ENCODE results near the gene IYD.

The IYD gene, protein sequence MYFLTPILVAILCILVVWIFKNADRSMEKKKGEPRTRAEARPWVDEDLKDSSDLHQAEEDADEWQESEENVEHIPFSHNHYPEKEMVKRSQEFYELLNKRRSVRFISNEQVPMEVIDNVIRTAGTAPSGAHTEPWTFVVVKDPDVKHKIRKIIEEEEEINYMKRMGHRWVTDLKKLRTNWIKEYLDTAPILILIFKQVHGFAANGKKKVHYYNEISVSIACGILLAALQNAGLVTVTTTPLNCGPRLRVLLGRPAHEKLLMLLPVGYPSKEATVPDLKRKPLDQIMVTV

DNA sequence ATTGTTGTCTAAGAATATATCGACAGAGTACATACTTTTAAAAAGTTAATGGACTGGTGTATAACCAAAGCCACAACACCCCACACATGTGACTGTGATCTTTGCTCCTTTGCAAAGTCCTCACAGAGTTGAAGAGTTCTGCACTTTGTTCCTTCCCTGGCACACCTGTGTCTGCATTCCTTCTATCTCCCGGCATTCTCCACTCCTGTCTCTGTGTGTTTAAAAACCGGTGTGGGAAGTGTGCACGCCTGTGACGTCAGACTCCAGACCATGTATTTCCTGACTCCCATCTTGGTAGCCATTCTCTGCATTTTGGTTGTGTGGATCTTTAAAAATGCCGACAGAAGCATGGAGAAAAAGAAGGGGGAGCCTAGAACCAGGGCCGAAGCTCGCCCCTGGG is at the start of gene IYD:
Gene IYD (plus strand): TSS at position 251 of the 400 bp plus-strand sequence. CDS start 20 bp downstream, at position 271.
- no peak for DNase-seq (ENCODE audit: extremely low read depth in 1 of 2, low read depth in 1 of 2)

DNA sequence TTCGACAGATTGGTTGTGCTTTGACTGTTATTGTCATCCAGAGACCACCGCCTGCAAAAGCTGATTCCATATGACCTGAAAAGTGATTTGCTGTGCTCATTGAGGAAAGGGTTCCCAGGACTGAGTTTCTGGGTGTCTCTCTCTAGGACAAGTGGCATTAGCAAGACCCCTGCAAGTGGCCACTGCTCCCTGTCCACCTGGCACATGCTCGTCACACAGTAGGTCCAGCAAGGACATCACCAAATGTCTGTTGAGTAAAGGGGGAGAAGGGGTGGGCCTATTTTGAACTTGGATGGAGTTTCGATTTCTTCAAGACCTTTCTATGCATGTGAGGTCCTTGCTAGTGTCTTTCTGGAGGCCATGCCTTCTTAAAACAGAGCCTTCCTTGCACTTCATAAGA is 48.9 kb upstream of the IYD start:
- no peak for DNase-seq (ENCODE audit: extremely low read depth in 1 of 2, low read depth in 1 of 2)

DNA sequence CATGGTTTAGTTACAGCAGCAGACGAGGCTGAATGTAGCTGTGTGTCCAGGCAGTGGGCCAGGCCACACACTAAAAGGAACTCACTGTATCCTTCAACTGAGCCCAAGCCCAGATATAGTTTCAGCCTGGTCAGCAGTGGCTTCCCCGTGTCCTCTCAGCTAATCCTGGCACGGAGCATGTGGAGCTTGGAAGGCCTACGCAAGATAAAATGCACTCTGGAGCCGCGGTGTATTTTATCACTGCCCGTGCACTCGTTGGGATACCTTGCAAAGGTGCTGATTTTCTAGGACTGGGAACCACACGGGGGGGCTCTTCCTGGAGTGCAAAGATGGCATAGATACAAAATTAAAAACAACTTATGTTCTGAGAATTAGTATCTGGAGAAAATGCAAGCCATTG is 48.4 kb upstream of the IYD start:
- no peak for DNase-seq (ENCODE audit: extremely low read depth in 1 of 2, low read depth in 1 of 2)

DNA sequence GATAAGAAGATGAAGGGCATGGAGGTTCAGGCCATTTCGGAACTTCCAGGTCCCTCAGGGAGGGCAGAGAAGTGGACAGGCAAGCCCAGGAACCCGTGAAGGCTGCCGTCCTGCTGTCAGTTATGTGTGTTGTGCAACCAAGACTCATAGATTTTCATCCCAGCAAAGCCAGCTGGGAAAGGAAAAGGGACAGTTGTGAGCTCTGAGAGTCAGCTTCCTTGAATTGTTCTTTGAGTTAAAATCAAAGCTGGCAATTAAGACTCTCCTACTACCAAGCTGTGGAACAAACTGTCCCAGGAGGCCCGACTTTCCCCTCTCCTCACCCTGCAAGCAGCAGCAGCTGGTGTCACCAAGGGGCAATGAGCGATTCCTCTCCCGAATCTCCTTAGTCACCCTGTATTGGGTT is 46.3 kb upstream of the IYD start:
- no peak for DNase-seq (ENCODE audit: extremely low read depth in 1 of 2, low read depth in 1 of 2)

DNA sequence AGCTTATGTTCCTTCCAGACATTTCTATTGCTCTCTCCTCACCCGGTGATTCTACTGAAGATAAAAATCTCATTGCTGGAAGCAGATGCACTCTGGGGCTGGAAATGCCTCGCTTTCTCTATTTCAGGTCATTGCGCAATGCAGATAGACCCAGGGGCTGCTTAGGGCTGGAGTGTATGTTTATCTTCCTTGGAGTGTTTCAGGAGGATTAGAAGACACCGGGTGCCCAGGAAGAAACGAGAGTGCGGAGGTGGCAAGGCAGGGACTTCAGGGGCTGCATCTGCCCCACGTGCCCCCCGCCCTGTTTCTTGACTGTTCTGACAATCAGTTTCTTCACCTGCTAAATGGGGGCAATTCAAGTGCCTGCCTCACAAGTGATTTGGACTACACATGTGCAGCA is 45.6 kb upstream of the IYD start:
- DNase-seq (ENCODE audit: extremely low read depth in 1 of 2, low read depth in 1 of 2) = no peak

DNA sequence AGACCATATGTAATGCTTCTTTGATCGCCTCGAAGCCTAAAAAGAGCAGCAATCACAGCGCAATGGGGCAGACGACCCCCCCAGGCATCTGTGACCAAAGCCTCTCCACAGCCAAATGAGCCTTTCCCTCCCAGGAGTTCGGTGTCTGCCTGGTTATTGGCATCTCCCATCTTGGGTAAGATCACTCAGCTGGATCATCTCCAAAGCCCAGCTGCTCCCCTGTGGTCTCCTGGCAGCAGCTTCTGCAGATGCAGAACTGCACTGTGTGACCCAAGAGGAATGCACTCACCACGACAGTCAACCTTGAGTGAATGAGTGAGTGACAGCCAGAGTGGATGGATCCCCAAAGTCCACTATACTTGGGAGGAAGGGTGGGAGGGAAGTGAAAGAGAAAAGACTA is 44.8 kb upstream of the IYD start:
- no peak for DNase-seq (ENCODE audit: extremely low read depth in 1 of 2, low read depth in 1 of 2)

DNA sequence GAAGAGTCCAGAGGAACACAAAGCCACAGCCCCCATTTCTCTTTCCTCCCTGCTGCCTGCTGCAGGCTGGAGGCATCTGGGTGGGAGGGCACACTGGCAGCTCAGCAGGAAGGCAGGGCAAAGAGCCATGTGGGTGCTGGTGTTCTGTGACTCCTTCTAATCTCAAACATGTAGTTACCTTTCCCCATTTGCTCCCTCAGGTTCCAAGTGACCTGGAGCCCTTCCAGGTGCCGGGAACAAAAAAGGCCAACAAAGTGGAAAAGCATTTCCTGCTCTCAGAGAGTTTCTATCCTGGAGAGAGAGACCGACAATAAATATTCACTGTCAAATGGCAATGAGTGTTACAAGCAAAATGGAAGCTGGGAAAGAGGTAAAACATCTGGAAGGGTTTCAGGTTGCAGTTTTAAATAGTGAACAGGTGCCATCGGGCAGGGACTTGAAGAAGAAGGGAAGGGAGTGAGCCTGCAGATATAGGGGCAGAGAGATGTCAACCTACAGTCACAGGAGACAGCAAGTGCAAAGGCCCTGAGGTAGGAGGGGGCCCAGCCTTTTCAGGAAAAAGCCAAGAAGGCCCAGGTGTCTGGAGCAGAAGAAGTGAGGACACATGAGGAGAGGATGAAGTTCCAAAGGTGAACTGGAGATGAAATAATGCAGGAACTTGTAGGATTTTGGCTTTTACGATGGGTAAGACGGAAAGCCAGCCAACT is 43.6 kb upstream of the IYD start:
- DNase-seq (ENCODE audit: extremely low read depth in 1 of 2, low read depth in 1 of 2) = no peak

DNA sequence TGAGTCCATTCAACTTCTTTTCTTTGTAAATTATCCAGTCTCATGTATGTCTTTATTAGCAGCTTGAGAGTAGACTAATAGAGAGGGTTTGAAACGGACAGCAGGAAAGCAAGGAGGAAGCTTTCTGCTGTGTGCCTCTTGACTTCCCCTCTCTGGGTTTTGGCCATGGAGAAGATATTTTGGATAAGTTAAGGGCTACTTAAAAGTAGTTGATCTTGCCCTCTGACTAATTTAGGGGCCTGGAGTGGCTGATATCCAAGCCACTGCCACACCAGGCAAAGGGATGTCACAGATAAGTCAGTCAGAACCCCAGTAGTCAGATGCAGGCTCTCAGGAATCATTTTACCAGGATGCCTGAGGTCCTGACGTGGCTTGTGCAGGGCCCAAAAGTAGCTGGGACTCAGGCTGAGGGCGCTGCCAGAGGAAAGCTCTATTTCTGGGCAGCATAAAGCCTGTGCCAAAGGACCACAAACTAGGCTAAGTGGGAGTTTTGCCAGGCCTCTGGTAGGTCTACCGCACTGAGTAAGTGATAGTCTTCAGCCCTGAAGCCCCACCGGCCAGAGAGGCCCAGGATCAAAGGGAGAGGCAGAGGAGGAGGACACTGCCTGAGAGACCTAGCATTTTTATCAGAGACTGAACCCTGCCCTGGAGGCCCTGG is 41.6 kb upstream of the IYD start:
- no peak for DNase-seq (ENCODE audit: extremely low read depth in 1 of 2, low read depth in 1 of 2)

DNA sequence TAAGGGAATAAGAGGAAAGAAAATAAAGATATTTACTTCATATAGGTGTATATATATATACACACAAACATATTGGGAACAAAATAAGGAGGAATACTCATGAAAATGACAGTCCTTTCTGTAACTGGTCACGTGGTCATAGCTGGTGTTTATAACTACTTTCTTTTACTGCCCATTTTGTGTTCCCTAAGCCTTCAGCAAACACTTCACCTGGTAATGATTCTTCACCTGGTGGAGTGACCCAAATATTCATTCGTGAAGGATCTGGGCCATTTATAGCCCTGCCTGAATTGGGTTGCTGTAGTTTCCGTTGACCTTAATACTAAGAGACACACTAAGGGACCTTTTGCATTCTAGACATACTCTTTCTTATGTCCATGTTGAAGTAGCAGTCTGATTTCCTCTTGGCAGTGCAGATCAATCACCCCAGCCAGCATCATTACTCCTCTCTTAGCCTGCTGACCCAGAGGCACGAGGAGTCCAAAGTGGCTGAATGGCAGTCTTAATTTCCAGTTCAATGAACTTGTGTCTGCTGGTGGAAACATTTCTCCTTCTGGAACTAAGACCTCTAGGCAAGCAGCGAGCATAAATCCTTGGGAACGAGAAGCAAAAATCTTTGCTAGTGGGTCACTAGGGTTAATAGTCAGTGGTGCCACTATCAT is 39.9 kb upstream of the IYD start:
- no peak for DNase-seq (ENCODE audit: extremely low read depth in 1 of 2, low read depth in 1 of 2)

DNA sequence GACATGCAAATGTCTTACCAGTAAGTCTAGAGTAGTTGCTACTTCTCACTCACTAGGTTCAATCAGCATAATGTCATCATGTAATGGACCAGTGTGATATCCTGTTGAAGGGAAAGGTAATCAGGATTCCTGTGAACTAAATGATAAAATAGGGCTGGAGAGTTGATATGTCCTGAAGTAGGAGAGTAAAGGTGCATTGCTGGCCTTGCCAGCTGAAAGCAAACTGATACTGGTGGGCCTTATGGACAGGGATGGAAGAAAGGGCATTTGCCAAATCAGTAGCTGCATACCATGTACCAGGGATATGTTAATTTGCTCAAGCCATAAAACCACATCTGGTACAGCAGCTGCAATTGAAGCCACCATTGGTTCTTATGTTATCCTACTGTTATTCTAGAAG is 37.5 kb upstream of the IYD start:
- DNase-seq (ENCODE audit: extremely low read depth in 1 of 2, low read depth in 1 of 2) = no peak

DNA sequence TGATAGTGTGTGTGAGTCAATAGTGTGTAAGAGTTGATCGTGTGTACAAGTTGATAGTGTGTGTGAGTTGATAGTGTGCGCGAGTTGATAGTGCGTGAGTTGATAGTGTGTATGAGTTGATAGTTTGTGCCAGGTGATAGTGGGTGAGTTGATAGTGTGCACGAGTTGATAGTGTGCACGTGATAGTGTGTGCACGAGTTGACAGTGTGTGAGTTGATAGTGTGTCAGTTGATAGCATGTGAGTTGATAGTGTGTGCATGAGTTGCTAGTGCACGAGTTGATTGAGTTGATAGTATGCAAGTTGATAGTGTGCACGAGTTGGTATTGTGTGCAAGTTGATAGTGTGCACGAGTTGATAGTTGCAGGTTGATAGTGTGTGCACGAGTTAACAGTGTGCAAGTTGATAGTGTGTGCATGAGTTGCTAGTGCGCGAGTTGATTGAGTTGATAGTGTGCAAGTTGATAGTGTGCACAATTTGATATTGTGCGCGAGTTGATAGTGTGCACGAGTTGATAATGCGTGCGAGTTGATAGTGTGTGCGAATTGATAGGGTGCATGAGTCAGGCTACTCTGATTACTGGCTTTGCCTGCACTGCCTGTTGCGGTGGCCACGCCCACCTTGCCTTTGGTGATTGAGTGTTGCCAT is 35.8 kb upstream of the IYD start:
- DNase-seq (ENCODE audit: extremely low read depth in 1 of 2, low read depth in 1 of 2) = no peak

DNA sequence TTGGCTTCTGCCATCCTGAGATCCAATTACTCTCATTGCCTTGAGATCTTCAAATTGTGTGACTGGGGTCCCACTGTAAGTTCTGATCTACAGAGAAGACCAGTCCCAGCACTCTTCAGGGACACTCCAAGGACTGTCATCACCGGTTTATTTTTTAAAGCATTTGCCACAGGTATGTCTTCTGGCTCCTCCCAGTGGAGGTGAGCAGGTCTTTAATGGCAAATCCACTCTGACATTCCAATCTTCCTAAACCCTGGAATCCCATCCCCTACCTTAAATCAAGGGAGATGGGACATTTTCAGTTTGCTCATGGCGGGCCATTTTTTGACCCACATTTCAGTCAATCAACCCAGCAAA is 35.2 kb upstream of the IYD start:
- DNase-seq (ENCODE audit: extremely low read depth in 1 of 2, low read depth in 1 of 2) = no peak

DNA sequence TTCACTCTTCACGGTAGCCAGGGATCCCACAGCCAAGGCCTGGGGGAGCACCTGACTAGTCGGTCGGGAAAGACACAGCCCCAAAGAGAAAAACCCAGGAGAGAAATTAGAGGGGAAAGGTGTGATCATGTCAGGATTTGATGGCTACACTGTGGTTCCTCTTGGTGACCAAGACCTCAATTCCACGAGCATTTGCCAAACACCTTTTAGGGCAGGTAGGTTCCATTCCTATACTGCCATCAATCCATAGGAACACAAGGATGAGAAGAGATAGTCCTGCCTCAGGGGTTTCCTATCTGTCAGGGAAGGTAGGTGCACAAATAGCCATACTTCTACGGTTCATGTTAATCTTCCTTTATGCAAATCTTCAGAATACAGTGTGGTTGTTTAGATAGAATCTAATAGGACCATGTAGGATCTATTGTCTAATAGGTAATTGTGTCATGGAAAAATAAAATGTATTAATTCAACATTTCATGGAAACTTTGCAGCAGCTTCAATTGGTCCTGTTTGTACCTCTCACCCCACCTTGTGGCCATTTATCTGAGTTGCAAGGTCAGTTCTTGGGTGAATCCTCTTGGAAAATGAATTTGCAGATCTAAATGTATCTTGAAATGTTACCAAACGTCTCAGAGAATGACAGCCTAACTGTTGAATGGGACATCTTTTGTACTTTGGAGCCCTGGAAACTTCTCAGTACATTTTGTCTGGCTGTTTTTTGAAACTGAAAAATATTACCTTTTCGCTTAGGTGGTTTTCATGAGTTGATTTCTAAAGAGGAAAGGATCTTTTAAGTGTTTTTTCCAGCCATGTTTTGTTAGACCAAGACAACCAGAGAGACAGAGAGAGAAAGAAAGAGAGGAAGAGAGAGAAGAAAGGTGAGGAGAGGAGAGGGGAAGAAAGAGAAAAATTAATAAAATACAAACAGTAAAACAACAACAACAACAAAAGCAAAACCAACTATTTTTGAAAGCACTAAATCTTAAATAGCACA is 33.7 kb upstream of the IYD start:
- DNase-seq (ENCODE audit: extremely low read depth in 1 of 2, low read depth in 1 of 2) = peak in 1 of 2 donors; percentile 7

DNA sequence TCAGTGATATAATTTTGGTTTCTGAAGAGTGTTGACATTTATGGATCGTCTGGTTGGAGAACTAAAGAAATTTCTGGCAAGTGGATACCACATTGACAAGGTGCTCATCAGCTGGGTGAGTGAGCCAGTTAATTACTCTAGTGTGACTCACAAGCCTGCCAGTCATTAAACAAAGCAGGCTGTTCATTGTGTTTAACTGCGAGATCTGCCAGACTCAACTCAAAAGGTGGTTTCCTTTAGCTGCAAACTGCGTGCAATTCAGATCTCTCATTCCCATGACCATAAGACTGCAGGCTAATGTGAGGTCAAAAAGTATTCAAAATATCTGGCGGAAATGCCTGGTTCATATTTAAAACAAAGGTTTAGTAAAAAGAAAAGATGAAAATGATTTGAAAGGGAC is 32.5 kb upstream of the IYD start:
- DNase-seq (ENCODE audit: extremely low read depth in 1 of 2, low read depth in 1 of 2) = no peak

DNA sequence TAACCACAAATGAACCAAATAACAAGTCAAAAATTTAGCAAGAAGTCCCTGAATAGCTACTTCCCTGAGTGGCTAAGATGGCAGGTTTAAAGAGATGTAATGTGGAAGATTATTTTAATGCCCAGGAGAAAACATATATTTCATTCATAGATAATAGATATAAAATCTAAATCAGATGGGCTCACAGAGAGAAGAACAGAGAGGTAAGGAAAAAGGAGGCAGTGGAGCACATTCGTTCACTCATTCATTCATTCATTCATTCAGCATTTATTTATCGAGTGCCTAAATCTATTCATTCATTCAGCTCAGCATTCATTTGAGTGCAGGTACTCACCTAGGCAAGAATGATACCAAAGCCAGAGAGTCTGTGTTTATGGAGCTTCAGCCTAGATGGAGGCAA is 32.1 kb upstream of the IYD start:
- DNase-seq (ENCODE audit: extremely low read depth in 1 of 2, low read depth in 1 of 2) = no peak

DNA sequence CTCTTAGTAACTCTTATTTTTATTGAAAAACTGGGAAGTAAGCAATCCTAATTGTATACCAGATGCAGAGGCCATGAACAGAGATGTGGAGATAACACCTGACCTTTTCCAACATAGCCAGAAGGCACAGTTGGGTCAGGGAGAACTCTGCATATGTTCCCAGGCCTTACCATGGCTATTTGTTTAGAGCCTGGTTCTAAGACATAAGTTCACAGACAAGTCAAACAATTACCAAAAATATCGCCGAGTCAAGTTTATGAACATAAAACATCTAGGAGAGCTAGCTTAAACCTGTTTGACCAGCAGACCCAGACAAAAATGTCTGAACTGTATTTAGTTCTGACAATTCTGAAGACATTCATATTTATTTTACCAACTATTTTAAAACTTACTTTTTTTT is 26.7 kb upstream of the IYD start:
- DNase-seq (ENCODE audit: extremely low read depth in 1 of 2, low read depth in 1 of 2) = no peak

DNA sequence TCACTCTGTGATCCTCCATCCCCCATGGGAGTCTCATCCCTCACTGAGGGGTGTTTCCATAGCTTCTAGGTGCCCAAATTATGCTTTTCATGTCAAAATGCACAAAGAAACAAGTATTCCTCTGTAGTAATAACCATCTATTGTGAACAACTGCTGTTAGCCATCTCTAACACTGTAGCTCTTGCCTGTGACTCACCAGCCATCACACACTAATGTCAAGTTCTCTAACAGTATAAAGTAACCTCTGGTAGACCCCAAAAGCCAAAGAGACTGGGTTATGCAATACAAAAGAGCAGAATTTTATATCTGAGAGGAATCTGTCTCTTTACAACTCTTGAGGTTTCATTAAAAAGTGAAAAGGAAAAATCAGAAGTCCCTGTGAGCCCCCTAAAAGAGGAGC is 25.4 kb upstream of the IYD start:
- DNase-seq (ENCODE audit: extremely low read depth in 1 of 2, low read depth in 1 of 2) = no peak

DNA sequence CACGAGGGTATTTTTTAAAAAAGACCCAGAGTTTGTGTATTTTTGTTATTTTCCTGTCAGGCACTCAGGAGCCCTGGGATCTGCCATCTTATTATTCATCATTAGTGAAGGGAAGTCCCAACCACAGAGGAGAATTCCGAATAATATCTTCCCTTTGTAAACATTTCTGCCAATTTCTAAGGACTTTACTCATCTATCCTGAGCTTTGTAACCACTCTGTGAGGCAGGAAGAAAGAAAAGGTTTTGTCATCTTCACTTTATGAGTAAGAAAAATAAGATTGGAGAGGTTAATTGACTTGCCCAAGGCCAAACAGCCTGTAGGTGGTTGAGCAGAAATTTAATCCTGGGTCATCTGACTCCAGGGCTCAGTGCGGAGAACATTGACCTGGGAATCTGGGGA is 23.0 kb upstream of the IYD start:
- DNase-seq (ENCODE audit: extremely low read depth in 1 of 2, low read depth in 1 of 2) = no peak

DNA sequence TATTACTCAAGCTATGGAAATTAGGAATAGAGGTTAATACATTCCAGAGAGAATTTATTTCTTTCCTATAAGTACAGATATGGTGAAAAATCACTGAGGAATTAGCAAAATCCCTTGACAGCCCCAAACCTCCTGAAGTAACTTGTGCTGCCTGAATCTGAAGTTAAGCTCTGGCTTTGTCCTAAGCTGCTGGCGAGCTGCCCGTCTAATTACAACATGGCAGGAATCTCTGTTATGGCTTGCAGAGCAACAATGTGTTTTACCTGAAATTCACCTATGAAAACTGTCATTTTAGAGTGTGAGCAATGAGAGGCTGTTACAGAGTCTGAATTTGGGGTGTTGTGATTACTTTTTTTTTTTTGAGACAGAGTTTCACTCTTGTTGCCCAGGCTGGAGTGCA is 22.5 kb upstream of the IYD start:
- no peak for DNase-seq (ENCODE audit: extremely low read depth in 1 of 2, low read depth in 1 of 2)

DNA sequence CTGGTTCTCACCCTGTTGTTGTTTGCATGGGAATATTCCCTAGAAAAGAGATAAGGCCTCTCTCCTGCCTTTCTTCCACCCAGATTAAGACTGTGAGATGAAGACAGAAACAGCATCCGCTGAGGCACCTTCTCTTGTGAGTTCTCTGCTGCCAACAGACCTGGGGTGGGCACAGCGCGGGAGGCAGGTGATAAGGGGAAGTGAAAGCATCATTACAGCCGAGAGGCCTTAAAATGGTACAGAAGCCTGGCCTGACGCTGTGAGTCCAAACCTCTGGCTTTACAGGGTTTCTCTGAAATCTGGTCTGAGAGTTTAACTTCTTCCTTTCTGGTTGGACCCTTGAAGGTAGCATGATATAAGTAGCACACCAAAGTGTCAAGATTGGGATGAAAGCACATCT is 21.0 kb upstream of the IYD start:
- no peak for DNase-seq (ENCODE audit: extremely low read depth in 1 of 2, low read depth in 1 of 2)

Measured in stimulated activated CD8-positive, alpha-beta memory T cell treated with anti-CD3 and anti-CD28 coated beads, Interleukin-7, amount 100 ng/mL, for 48 hours (primary cell).